HEK293T (cell line): Measurements from ENCODE around the gene GDI1.

Experiments
- CTBP1 ChIP-seq: fragments of 450-650 bp; IDR thresholded peaks from 2 replicates; pipeline ENCODE4 v1.6.1; 2016; ENCODE audit warnings: borderline replicate concordance
- ELF4 ChIP-seq: fragments of 450-650 bp; IDR thresholded peaks from 2 replicates; pipeline ENCODE4 v1.6.1; 2017; ENCODE audit warnings: antibody characterized with exemption
- HDGF ChIP-seq: fragments of 450-650 bp; IDR thresholded peaks from 2 replicates; pipeline ENCODE4 v1.6.1; 2017; ENCODE audit warnings: antibody characterized with exemption, borderline replicate concordance
- L3MBTL2 ChIP-seq: fragments of 450-650 bp; conservative IDR thresholded peaks from 2 replicates; pipeline ENCODE4 v1.6.1; 2016; ENCODE audit warnings: mild to moderate bottlenecking
- NFRKB ChIP-seq: fragments of 450-650 bp; IDR thresholded peaks from 2 replicates; pipeline ENCODE4 v1.6.1; 2016; ENCODE audit warnings: mild to moderate bottlenecking, moderate library complexity
- SP1 ChIP-seq: fragments of 450-650 bp; IDR thresholded peaks from 2 replicates; pipeline ENCODE4 v1.6.1; 2017
- SUZ12 ChIP-seq: fragments of 450-650 bp; IDR thresholded peaks from 2 replicates; pipeline ENCODE4 v1.6.1; 2016; ENCODE audit warnings: mild to moderate bottlenecking
- TARDBP ChIP-seq: fragments of 450-650 bp; IDR thresholded peaks from 2 replicates; pipeline ENCODE4 v1.6.1; 2016
- ZNF384 ChIP-seq: fragments of 450-650 bp; IDR thresholded peaks from 2 replicates; pipeline ENCODE4 v1.6.1; 2016

DNA sequence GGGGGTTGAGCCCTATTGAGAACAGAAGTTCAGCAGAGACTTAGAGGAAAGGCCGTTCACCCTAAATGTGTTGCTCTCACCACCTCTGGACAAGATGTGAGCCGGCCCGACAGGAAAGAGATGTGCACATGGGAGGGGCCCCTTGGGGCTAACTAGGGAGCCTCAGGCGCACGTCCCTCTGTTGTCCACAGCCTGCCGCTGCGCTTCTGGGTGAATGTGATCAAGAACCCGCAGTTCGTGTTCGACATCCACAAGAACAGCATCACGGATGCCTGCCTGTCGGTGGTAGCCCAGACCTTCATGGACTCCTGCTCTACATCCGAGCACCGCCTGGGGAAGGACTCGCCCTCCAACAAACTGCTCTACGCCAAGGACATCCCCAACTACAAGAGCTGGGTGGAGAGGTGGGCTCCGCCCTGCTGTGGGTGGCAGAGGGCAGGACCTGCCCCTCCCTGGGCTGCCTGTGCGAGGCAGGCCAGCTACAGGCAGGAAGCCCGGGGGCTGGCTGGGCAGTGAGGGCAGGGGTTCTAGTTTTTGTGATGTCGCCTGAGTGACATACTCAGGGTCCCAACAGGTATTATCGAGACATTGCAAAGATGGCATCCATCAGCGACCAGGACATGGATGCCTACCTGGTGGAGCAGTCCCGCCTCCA lies 34.1 kb downstream of the GDI1 start:
- TF ChIP-seq NFRKB, result no peak
- no peak for TF ChIP-seq SP1
- TF ChIP-seq SUZ12, result no peak
- no peak for TF ChIP-seq L3MBTL2
- no peak for TF ChIP-seq HDGF
- no peak for TF ChIP-seq TARDBP
- no peak for TF ChIP-seq ELF4
- no peak for TF ChIP-seq ZNF384
- no peak for TF ChIP-seq CTBP1
